ENCODE results near the gene STAB1.

The STAB1 gene

DNA sequence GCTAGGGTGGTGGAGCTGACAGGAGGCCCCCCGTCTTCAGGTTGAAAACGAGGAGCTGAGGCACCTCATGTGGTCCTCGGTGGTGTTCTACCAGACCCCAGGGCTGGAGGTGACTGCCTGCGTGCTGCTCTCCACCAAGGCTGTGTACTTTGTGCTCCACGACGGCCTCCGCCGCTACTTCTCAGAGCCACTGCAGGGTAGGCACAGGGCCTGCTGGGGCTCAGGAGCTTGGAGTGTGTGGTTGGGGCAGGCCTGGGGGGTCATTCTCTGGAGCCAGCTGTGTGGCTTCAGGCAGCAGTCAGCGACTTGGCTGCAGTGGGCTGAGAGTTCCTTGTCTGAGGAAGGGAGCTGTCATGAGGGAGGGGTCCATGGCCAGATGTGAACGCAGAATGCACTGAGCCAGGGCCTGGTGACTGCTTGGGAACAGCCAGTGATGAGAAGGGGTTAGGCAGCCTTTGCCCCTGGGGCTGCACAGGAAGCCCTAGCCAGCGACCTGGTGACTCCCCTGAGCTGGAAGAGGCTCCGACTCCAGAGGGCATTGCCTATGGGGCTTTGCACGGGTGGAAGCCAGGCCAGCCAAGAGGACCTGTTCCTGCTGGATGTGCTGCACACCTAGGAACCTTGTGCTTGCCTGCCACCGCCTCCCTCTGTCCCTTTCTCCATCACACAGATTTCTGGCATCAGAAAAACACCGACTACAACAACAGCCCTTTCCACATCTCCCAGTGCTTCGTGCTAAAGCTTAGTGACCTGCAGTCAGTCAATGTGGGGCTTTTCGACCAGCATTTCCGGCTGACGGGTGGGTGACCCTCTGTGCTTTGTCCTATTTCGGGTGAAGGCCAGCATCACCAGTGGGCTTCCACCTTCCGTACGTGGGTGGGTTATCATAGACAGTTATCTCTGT lies 4.9 kb upstream of the STAB1 start:
- H3K9ac ChIP-seq (ENCODE audit: low read depth, low read length): no peak overlapping the region
- peaks cover 73% of the 10 kb centered on the region for H3K36me3 ChIP-seq (ENCODE audit: insufficient read depth, low read length)
- H3K4me1 ChIP-seq (ENCODE audit: insufficient read depth, low read length): no peaks in the 10 kb centered on the region
- H3K27me3 ChIP-seq (ENCODE audit: insufficient read depth, low read length): no peaks in the 10 kb centered on the region
- no peak overlapping the region for H3K27ac ChIP-seq (ENCODE audit: low read depth, low read length)
- 92% methylated on average over 22 of the region's 22 CpGs for WGBS
- H3K9me3 ChIP-seq (ENCODE audit: insufficient read depth, low read depth, low read length): no peaks in the 10 kb centered on the region
- no peak overlapping the region for H3K4me3 ChIP-seq (ENCODE audit: low read length)

DNA sequence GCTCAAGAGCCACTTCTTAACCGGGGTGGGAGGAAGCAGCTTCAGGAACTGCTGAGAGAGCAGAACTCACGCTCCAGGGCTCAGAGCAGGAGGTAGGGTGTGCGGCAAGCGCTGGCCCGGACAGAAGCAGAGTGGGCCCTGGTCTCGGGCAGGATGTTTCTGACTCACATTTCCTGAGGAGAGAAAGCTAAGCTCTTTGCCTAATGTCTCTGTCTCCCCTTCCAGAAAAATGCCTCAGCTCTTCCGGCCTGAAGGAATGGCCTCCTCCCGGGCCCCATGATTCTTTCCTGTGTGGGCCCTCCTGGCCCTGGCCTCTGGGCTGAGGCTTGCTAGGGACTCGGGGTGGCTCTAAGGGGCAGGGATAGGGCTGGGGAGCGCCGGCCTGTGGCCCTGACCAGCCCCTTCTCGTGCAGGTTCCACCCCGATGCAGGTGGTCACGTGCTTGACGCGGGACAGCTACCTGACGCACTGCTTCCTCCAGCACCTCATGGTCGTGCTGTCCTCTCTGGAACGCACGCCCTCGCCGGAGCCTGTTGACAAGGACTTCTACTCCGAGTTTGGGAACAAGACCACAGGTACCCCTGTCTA lies 4.1 kb upstream of the STAB1 start:
- no peak overlapping the region for H3K4me3 ChIP-seq (ENCODE audit: low read length)
- no peaks in the 10 kb centered on the region for H3K9me3 ChIP-seq (ENCODE audit: insufficient read depth, low read depth, low read length)
- H3K27ac ChIP-seq (ENCODE audit: low read depth, low read length): no peak overlapping the region
- no peak overlapping the region for H3K9ac ChIP-seq (ENCODE audit: low read depth, low read length)
- WGBS: 95% methylated on average over 23 of the region's 23 CpGs
- H3K27me3 ChIP-seq (ENCODE audit: insufficient read depth, low read length): no peaks in the 10 kb centered on the region
- H3K4me1 ChIP-seq (ENCODE audit: insufficient read depth, low read length): no peaks in the 10 kb centered on the region
- peaks cover 66% of the 10 kb centered on the region for H3K36me3 ChIP-seq (ENCODE audit: insufficient read depth, low read length)

DNA sequence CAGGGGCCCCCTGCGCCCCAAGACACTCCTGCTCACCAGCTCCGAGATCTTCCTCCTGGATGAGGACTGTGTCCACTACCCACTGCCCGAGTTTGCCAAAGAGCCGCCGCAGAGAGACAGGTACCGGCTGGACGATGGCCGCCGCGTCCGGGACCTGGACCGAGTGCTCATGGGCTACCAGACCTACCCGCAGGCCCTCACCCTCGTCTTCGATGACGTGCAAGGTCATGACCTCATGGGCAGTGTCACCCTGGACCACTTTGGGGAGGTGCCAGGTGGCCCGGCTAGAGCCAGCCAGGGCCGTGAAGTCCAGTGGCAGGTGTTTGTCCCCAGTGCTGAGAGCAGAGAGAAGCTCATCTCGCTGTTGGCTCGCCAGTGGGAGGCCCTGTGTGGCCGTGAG lies 3.1 kb upstream of the STAB1 start:
- 95% methylated on average over 21 of the region's 21 CpGs for WGBS
- Histone ChIP-seq H3K4me3 (ENCODE audit: low read length) (no peak overlapping the region), H3K4me1 (ENCODE audit: insufficient read depth, low read length) (no peaks in the 10 kb centered on the region), H3K9me3 (ENCODE audit: insufficient read depth, low read depth, low read length) (no peaks in the 10 kb centered on the region), H3K36me3 (ENCODE audit: insufficient read depth, low read length) (peaks cover 57% of the 10 kb centered on the region), H3K27ac (ENCODE audit: low read depth, low read length) (no peak overlapping the region), H3K27me3 (ENCODE audit: insufficient read depth, low read length) (no peaks in the 10 kb centered on the region), H3K9ac (ENCODE audit: low read depth, low read length) (no peak overlapping the region)

DNA sequence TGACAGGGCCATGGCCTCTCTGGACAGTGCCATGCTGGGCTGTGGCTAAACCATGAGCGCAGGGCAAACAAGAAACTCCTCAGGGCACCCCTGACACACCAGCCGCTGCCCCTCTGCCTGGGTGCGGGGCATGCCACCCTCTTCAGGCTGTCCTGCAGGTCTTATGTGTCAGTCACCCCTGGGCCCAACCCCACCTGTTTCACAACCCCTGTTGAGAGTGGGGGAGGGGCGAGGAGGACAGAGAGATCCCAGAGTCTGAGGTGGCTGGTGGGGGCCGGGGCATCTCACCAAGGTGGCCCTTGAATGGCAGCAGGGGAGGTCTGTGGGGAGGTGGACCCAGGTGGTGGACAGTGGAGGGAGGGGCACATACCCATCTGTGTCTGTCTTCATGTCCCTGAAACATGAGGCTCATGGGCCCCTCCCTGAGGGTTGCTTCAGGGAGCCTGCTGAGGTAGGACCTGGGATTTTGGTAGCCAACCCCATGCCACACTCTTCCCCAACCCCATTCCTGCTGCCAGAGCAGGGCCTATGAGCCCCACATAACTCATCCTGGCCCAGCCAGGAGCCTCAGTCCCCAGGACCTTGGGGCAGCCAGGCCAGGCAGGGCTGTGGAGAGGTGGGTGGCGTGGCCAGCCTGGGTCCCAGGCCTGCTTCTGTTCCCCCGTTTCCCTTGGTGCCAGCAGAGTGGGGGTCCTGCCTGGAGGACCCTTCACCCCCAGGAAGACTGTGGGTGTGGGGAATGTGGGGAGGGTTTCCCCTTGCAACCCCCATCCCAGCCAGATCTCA lies 1.7 kb upstream of the STAB1 start:
- no peaks in the 10 kb centered on the region for H3K4me1 ChIP-seq (ENCODE audit: insufficient read depth, low read length)
- H3K4me3 ChIP-seq (ENCODE audit: low read length): no peak overlapping the region
- WGBS: 95% methylated on average over 7 of the region's 7 CpGs
- no peak overlapping the region for H3K9ac ChIP-seq (ENCODE audit: low read depth, low read length)
- no peak overlapping the region for H3K27ac ChIP-seq (ENCODE audit: low read depth, low read length)
- peaks cover 43% of the 10 kb centered on the region for H3K36me3 ChIP-seq (ENCODE audit: insufficient read depth, low read length)
- H3K27me3 ChIP-seq (ENCODE audit: insufficient read depth, low read length): no peaks in the 10 kb centered on the region
- no peaks in the 10 kb centered on the region for H3K9me3 ChIP-seq (ENCODE audit: insufficient read depth, low read depth, low read length)

DNA sequence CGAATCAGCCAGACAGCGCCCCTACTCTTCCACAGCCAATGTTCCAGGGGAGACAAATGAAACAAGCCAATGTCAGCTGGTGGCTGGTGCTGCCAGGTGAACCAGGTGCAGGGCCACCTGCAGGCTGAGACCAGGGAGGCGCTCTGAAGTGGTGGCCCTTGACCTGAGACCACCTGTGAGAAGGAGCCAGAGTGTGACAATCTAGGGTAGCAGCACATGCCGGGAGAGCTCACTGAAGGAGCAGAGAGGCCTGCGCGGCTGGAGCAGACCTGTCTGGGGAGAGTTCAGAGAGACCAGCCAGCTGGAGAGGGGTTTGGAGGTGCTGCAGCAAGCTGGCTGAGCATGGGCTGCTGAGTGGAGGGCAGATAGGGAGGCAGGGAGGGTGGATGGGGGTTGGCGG lies 693 bp upstream of the STAB1 start:
- no peaks in the 10 kb centered on the region for H3K9me3 ChIP-seq (ENCODE audit: insufficient read depth, low read depth, low read length)
- H3K4me3 ChIP-seq (ENCODE audit: low read length): no peak overlapping the region
- 91% methylated on average over 7 of the region's 7 CpGs for WGBS
- H3K36me3 ChIP-seq (ENCODE audit: insufficient read depth, low read length): peaks cover 35% of the 10 kb centered on the region
- H3K9ac ChIP-seq (ENCODE audit: low read depth, low read length): no peak overlapping the region
- H3K4me1 ChIP-seq (ENCODE audit: insufficient read depth, low read length): no peaks in the 10 kb centered on the region
- no peaks in the 10 kb centered on the region for H3K27me3 ChIP-seq (ENCODE audit: insufficient read depth, low read length)
- H3K27ac ChIP-seq (ENCODE audit: low read depth, low read length): no peak overlapping the region

DNA sequence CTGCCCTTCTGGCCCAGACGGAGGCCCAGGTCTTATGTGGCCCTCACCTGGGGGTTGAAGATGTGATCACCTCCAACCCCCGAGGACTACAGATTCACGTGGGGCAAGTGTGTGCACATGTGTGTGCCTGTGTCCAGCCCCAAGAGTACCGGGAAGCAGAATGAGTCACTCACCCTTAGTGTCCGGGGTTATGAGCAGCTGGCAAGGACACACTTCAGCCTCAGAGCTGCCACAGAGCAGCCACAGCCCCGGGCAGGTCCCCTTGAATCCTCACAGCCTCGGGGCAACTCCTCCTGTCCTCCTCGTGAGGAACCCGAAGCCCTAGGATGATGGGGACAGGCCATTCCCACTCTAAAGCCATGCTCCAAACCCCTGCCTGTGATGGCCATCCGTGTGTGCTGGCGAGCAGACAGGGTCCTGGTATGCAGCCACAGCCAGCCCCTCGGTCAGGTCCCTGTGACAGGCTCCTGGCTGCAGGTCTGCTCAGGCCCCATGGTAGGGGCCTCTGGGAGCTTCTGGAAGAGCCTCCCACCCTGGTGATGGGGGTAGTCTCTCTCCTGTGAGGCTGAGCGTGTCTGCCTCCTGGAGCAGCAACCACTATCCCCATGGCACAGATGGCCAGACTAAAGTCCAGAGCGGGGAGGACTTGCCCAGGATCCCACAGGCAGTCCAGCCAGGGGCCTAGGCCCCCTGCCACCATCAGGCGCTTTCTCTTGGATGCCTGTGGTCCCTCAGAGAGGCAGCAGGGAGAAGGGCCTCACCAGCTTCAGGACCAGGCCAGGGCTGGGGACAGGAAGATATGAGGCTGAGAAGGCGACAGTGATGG lies 852 bp downstream of the STAB1 start:
- Histone ChIP-seq H3K9ac (ENCODE audit: low read depth, low read length) (no peak overlapping the region), H3K27me3 (ENCODE audit: insufficient read depth, low read length) (no peaks in the 10 kb centered on the region), H3K27ac (ENCODE audit: low read depth, low read length) (no peak overlapping the region), H3K36me3 (ENCODE audit: insufficient read depth, low read length) (peaks cover 19% of the 10 kb centered on the region), H3K4me3 (ENCODE audit: low read length) (no peak overlapping the region), H3K9me3 (ENCODE audit: insufficient read depth, low read depth, low read length) (no peaks in the 10 kb centered on the region), H3K4me1 (ENCODE audit: insufficient read depth, low read length) (no peaks in the 10 kb centered on the region)
- 90% methylated on average over 16 of the region's 16 CpGs for WGBS

DNA sequence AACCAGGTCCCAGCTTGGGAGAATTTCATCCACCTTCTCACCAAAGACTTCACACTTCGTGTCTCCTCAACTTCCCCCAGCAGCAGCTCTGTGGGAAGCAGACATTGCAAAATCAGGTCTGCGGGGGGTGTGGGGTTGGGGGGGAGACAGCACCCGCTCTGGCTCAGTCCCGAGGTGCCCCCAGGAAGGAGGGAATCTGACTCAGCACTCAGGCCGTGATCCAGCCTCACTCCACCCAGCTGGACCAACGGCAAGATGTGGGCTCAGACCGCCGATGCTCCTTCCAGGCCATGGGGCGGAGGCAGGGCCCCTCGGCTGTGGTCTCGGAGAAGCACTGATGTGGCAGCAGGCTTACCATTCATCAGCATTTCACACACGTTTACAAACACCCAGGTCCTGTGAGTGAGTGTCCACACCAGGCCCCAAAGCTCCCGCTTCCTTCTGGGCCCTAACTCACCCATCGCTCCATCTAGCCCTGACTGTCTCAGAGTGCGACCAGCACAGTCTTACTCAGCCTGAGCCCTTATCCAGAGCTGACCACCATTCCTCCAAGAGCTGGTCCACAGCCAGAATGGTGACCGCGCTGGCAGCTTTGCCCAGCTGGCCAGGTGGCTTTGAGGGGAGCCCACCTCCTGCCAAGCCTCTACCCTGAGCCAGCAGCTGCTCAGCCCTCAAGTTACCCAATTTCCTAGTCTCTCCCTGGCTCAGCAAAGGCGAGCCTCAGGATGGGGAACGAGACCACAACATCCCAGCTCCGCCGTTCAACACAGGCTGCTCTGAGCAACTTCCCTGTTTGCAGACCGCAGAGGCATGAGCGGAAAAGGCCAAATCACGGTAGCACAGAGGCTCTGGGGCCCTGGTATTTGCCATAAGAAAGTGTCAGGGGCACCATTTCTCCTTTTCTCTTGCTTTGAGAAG lies 3.3 kb downstream of the STAB1 start:
- Histone ChIP-seq H3K9ac (ENCODE audit: low read depth, low read length) (no peak overlapping the region), H3K9me3 (ENCODE audit: insufficient read depth, low read depth, low read length) (no peaks in the 10 kb centered on the region), H3K27me3 (ENCODE audit: insufficient read depth, low read length) (no peaks in the 10 kb centered on the region), H3K4me3 (ENCODE audit: low read length) (no peak overlapping the region), H3K36me3 (ENCODE audit: insufficient read depth, low read length) (no peaks in the 10 kb centered on the region), H3K4me1 (ENCODE audit: insufficient read depth, low read length) (no peaks in the 10 kb centered on the region), H3K27ac (ENCODE audit: low read depth, low read length) (no peak overlapping the region)
- WGBS: 93% methylated on average over 24 of the region's 24 CpGs

DNA sequence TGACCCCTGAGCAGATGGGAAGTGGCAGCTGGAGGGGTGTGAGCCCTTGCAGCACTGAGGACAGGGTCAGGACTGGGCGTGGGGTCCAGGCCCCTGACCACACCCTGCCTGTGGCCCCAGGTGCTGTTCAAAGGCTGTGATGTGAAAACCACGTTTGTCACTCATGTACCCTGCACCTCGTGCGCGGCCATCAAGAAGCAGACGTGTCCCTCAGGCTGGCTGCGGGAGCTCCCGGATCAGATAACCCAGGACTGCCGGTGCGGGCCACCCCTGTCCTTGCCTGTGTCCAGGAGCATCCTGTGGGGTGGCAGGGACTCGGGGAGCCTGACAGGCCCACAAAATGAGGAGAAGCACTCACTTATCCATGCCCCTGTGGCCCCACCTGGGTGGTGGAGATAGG lies 5.9 kb downstream of the STAB1 start:
- Histone ChIP-seq H3K27me3 (ENCODE audit: insufficient read depth, low read length) (no peaks in the 10 kb centered on the region), H3K4me3 (ENCODE audit: low read length) (no peak overlapping the region), H3K4me1 (ENCODE audit: insufficient read depth, low read length) (no peaks in the 10 kb centered on the region), H3K9ac (ENCODE audit: low read depth, low read length) (no peak overlapping the region), H3K27ac (ENCODE audit: low read depth, low read length) (no peak overlapping the region), H3K9me3 (ENCODE audit: insufficient read depth, low read depth, low read length) (no peaks in the 10 kb centered on the region), H3K36me3 (ENCODE audit: insufficient read depth, low read length) (no peaks in the 10 kb centered on the region)
- 91% methylated on average over 11 of the region's 11 CpGs for WGBS

DNA sequence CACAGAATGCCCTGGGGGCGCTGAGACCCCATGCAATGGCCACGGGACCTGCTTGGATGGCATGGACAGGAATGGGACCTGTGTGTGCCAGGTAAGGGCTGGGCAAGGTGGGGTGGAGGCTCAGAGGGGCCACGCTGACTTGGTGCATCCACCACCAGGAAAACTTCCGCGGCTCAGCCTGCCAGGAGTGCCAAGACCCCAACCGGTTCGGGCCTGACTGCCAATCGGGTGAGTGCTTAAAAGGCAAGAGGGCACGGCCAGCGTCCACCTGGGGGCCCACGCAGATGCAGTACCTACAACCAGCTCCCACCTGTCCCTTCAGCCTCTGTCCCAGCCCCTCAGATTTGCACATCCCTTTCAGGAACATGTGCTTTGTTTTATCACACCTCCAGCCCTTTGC lies 6.9 kb downstream of the STAB1 start:
- Histone ChIP-seq H3K27me3 (ENCODE audit: insufficient read depth, low read length) (no peaks in the 10 kb centered on the region), H3K27ac (ENCODE audit: low read depth, low read length) (no peak overlapping the region), H3K9ac (ENCODE audit: low read depth, low read length) (no peak overlapping the region), H3K4me3 (ENCODE audit: low read length) (no peak overlapping the region), H3K36me3 (ENCODE audit: insufficient read depth, low read length) (no peaks in the 10 kb centered on the region), H3K4me1 (ENCODE audit: insufficient read depth, low read length) (no peaks in the 10 kb centered on the region), H3K9me3 (ENCODE audit: insufficient read depth, low read depth, low read length) (no peaks in the 10 kb centered on the region)
- 92% methylated on average over 11 of the region's 11 CpGs for WGBS

DNA sequence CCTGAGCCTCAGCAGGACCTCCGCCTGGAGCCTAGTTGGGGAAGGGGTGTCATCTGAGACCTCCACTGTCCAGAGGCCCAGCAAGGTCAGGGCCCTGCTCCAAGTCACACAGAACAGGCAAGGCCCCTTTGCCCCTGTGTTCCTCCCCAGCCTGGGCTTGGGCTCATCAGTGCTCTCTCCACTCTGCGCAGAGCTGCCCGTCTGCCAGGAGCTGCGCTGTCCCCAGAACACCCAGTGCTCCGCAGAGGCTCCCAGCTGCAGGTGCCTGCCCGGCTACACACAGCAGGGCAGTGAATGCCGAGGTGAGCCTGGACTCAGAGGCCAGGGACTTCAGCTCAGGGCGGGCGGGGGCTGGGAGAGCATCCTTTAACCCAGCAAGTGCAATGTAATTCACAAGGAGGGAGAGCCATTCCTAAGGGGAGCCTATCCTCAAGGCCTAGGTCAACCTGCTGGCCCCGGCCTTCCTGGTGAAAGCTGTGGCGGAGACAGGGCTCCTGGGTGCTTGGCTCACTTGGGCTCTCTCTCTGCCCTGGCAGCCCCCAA lies 7.7 kb downstream of the STAB1 start:
- Histone ChIP-seq H3K4me1 (ENCODE audit: insufficient read depth, low read length) (no peaks in the 10 kb centered on the region), H3K9me3 (ENCODE audit: insufficient read depth, low read depth, low read length) (no peaks in the 10 kb centered on the region), H3K36me3 (ENCODE audit: insufficient read depth, low read length) (no peaks in the 10 kb centered on the region), H3K27me3 (ENCODE audit: insufficient read depth, low read length) (no peaks in the 10 kb centered on the region), H3K4me3 (ENCODE audit: low read length) (no peak overlapping the region), H3K27ac (ENCODE audit: low read depth, low read length) (no peak overlapping the region), H3K9ac (ENCODE audit: low read depth, low read length) (no peak overlapping the region)
- 93% methylated on average over 11 of the region's 11 CpGs for WGBS
